ENCODE data around the gene TMEM222. TPM values are rescaled to one million over a fixed set of nuclear protein-coding genes. Genes with fewer than 3 reads are reported as not detected.

Gene TMEM222
- total RNA-seq, 4 donors from 2014 or later, result 20.0 to 33.0 (median 27.1) TPM

GRCh38 chr1:27374362-27375086 lies 52.6 kb downstream of the TMEM222 start, which contains the start of gene FCN3:
TSS of gene FCN3 (minus strand) at chr1:27374824. CDS start at chr1:27374818, 6 bp downstream.
- WGBS, 2 donors, result 67 to 71% methylated on average over 3 of the region's 4 CpGs
- Histone ChIP-seq H3K4me3 (no peak within 1 kb of the TSS), H3K36me3 (no peaks in the 10 kb centered on the region), H3K4me1 (peaks cover 15 to 55% (median 20%) of the 10 kb centered on the region in 3 donors), H3K27ac (peak within 1 kb of the TSS in 2 of 4 donors; percentile 9 to 39), H3K27me3 (no peaks in the 10 kb centered on the region), H3K9me3 (no peaks in the 10 kb centered on the region)
- TF ChIP-seq, protein P1, sequence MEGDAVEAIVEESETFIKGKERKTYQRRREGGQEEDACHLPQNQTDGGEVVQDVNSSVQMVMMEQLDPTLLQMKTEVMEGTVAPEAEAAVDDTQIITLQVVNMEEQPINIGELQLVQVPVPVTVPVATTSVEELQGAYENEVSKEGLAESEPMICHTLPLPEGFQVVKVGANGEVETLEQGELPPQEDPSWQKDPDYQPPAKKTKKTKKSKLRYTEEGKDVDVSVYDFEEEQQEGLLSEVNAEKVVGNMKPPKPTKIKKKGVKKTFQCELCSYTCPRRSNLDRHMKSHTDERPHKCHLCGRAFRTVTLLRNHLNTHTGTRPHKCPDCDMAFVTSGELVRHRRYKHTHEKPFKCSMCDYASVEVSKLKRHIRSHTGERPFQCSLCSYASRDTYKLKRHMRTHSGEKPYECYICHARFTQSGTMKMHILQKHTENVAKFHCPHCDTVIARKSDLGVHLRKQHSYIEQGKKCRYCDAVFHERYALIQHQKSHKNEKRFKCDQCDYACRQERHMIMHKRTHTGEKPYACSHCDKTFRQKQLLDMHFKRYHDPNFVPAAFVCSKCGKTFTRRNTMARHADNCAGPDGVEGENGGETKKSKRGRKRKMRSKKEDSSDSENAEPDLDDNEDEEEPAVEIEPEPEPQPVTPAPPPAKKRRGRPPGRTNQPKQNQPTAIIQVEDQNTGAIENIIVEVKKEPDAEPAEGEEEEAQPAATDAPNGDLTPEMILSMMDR (IDR thresholded peaks at IDR 0.05), result no peak
- TF ChIP-seq POLR2A (IDR thresholded peaks at IDR 0.05), result no peak
- intact Hi-C loops (cut with DNase I), result no loop called here
- no peak for DNase-seq

DNA sequence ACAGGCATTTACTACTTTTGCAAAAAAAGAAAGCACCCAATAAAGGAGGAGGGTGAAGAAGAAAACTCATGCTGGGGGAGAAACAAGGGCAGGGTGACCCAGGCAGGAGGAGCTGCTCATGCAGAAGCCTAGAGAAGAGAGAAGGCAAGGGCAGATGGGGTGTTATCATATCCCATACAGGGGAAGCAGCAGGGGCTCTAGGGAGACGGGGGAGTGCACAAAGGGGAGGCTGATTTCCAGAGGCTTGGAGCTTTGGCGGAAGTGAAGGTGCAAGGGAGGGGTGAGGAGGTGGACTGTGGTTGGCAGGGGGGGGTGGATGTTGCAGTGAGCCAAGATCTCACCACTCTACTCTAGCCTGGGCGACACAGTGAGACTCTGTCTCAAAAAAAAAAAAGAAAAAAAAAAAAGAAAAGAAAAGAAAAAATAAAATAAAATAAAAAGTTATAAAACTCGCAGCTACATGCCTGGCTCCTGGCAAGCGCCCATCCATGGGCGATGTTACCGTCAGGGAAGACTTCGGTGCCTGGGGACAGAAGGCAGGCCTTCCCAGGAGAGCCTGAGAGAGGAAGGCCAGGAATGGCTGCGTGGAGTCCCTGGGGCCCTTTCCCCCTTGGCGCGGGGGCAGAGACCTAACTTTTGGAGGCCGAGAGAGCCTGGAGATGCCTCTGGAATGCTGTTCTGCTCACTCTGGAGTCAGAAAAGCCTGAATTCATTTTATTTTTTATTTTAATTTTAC lies 56.0 kb downstream of the TMEM222 start:
- 35 to 52% methylated on average over 12 of the region's 12 CpGs for WGBS, 2 donors
- H3K4me3 ChIP-seq, result no peak overlapping the region
- intact Hi-C loops (cut with DNase I), result no loop called here
- no peaks in the 10 kb centered on the region for H3K36me3 ChIP-seq
- H3K9me3 ChIP-seq, result no peaks in the 10 kb centered on the region
- TF ChIP-seq POLR2A (IDR thresholded peaks at IDR 0.05), result no peak
- TF ChIP-seq, protein P1 (IDR thresholded peaks at IDR 0.05), result no peak
- peaks cover 31 to 72% (median 32%) of the 10 kb centered on the region in 3 donors for H3K4me1 ChIP-seq
- H3K27ac ChIP-seq, result peak overlapping the region in 3 of 4 donors; percentile 43 to 85 (median 82)
- DNase-seq, result no peak
- peaks cover 0 to 6% (median 0%) of the 10 kb centered on the region in 4 donors for H3K27me3 ChIP-seq

- no peaks in the 10 kb centered on the region for H3K9me3 ChIP-seq
- H3K27ac ChIP-seq, result peak overlapping the region; percentile 76 to 85 (median 80)
- TF ChIP-seq, protein P1 (IDR thresholded peaks at IDR 0.05), result no peak
- no peak for TF ChIP-seq POLR2A (IDR thresholded peaks at IDR 0.05)
- WGBS, 2 donors, result 33 to 37% methylated on average over 3 to 4 of the region's 11 CpGs
- intact Hi-C loops (cut with DNase I), result no loop called here
- peaks cover 0 to 12% (median 0%) of the 10 kb centered on the region in 4 donors for H3K27me3 ChIP-seq
- H3K4me3 ChIP-seq, result no peak overlapping the region
- no peaks in the 10 kb centered on the region for H3K36me3 ChIP-seq
- H3K4me1 ChIP-seq, result peaks cover 26 to 70% (median 31%) of the 10 kb centered on the region in 3 donors
- DNase-seq, result no peak
Measured at GRCh38 chr1:27379564-27380122, 57.7 kb downstream of the TMEM222 start.

GRCh38 chr1:27380224-27380623 lies 58.3 kb downstream of the TMEM222 start:
- H3K36me3 ChIP-seq, result no peaks in the 10 kb centered on the region
- peak overlapping the region; percentile 76 to 85 (median 80) for H3K27ac ChIP-seq
- H3K27me3 ChIP-seq, result peaks cover 0 to 12% (median 0%) of the 10 kb centered on the region in 4 donors
- H3K9me3 ChIP-seq, result no peaks in the 10 kb centered on the region
- intact Hi-C loops (cut with DNase I), result no loop called here
- peaks cover 26 to 70% (median 31%) of the 10 kb centered on the region in 3 donors for H3K4me1 ChIP-seq
- no CpG with 5 or more reads among the region's 4 CpGs for WGBS, 2 donors
- DNase-seq, result no peak
- no peak for TF ChIP-seq POLR2A (IDR thresholded peaks at IDR 0.05)
- TF ChIP-seq, protein P1 (IDR thresholded peaks at IDR 0.05), result no peak
- H3K4me3 ChIP-seq, result no peak overlapping the region
